GM19397 (cell line): ENCODE measurements around the gene ESF1.
A peak's percentile ranks its signal among the peaks of the same experiment; 100 is the strongest.

ENCODE experiments used
- ATAC-seq: cut with Tn5 transposase; IDR thresholded peaks from one replicate; pipeline ENCODE4 v1.9.1; 2021; ENCODE audit warnings: mild to moderate bottlenecking, moderate library complexity; ENCODE audit not compliant: unreplicated experiment

Gene ESF1, protein sequence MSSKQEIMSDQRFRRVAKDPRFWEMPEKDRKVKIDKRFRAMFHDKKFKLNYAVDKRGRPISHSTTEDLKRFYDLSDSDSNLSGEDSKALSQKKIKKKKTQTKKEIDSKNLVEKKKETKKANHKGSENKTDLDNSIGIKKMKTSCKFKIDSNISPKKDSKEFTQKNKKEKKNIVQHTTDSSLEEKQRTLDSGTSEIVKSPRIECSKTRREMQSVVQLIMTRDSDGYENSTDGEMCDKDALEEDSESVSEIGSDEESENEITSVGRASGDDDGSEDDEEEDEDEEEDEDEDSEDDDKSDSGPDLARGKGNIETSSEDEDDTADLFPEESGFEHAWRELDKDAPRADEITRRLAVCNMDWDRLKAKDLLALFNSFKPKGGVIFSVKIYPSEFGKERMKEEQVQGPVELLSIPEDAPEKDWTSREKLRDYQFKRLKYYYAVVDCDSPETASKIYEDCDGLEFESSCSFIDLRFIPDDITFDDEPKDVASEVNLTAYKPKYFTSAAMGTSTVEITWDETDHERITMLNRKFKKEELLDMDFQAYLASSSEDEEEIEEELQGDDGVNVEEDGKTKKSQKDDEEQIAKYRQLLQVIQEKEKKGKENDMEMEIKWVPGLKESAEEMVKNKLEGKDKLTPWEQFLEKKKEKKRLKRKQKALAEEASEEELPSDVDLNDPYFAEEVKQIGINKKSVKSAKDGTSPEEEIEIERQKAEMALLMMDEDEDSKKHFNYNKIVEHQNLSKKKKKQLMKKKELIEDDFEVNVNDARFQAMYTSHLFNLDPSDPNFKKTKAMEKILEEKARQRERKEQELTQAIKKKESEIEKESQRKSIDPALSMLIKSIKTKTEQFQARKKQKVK

DNA sequence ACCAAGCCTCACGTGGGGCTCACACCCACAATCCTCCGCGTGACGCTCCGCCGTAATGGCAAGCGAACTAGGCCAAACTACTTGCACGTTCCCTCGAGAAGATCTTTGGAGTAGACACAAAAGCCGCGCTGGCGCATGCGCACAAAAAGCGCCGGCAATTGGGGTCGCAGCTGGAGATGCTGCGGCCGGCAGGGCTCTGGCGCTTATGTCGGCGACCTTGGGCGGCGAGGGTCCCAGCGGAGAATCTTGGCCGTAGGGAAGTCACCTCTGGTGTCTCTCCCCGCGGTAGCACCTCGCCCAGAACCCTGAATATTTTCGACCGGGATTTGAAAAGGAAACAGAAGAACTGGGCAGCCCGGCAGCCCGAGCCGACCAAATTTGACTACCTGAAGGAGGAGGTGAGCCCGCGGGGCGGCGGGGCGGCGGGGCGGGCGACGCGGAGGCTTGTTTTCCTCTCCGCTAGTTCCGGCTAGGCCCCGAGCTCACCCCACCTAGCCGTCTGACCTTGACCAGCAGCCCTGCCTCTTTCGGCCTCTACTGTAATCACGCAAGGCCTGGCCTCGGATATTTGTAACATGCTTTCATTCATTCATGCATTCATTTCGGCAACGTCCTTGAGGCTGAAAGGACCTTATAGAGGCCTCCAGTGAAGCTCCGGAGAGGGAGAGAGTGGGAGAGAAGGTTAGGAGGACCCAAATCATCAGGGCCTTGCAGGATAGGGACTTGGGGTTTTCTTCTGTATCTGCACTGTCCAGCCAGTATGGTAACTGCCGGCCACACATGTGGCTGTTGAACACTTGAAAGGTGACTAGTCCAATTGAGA is at the start of gene ESF1, which contains the start of gene NDUFAF5:
Gene ESF1 (minus strand): TSS at position 27 of the 823 bp plus-strand sequence. CDS start 1,779 bp downstream, outside the sequence.
Gene NDUFAF5 (plus strand): TSS at position 136 of the 823 bp plus-strand sequence. CDS start 41 bp downstream, at position 177.
- peak; percentile 99 for ATAC-seq

DNA sequence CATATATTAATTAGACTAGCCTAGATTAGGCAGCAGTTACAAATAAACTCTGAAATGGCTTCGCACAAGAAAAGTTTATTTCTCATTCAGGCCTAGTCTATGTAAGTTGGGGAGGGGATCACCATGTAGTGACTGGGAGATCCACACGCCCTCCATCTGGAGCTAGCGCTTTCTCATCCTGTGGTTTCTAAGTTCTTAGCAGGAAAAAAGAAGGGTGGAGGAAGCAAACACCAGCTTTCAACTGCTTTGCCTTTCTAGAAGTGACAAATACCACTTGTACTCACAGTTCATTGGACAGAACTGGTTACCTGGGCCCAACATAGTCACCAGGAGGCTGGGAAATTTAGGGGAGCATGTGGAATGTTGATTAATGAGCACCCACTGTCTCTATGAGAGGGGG is 46.8 kb upstream of the ESF1 start:
- no peak for ATAC-seq

DNA sequence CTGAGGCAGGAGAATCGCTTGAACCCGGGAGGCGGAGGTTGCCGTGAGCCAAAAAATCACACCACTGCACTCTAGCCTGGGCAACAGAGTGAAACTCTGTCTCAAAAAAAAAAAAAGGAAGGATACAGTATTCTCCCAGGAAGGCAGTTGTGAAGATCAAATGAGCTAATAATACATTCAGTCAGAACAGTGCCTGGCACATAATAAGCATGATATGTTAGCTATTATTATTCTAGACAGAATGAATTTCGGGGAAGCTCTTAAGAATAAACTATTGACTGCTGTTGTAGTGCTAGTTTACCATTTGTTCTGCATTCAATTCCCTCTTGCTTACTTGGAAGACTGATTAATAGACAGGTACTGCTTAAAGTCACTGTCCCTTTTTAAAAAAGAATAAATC is 40.7 kb upstream of the ESF1 start:
- no peak for ATAC-seq

DNA sequence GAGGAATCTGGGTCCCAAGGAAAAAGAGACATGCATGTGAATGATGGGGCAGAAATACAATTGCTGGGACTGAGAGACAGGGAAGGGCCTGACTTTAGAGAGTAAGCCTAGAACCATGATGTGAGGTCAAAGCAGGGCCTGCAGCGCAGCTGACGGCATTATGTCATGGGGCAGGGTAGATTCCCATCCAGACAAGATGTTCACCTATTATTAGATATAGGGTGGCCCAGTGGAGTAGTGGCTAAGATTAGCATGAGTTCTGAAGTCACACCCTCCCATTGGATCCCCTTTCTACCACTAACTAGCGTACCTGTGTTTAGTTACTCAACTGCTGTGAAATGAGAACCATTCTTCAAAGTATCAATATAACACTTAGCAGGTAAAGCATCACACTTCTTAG is 39.7 kb upstream of the ESF1 start:
- no peak for ATAC-seq

DNA sequence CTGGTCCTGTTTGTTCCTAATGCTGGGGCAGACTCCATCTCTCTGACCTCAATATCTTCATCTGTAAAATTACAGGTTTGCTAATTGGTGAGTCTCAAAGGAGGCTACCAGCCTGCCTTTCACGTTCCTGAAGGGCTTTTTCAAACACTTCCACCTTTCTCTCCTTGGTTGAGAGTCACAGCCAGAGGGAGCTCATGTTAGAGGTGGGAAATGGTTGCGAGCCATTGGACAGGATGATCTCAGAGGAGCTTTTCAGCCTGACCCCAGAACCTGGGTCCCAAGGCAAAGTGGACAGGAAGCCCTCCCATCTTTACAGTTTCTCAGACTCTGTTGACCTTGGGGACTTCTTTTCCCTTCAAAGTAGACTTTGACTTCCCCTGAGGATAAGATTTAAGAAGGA is 37.7 kb upstream of the ESF1 start:
- no peak for ATAC-seq

DNA sequence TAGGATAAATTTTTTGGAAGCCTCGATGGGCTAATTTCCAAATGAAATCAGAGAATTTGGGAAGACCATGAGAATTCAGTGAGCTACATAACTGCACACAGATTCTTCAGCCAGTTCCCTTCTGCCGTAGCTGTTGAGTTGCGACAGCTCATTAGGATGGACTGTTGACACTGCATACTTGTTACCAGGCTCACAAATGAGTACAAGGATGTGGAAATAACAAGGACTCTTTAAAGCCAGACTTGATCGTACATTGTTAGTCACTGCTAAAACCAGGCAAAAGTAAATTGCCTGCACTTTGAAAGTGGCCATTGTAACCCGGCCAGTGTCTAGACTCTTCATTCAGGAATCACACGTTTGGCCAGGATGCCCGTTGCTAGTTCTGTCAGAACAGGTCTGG is 37.2 kb upstream of the ESF1 start:
- no peak for ATAC-seq

DNA sequence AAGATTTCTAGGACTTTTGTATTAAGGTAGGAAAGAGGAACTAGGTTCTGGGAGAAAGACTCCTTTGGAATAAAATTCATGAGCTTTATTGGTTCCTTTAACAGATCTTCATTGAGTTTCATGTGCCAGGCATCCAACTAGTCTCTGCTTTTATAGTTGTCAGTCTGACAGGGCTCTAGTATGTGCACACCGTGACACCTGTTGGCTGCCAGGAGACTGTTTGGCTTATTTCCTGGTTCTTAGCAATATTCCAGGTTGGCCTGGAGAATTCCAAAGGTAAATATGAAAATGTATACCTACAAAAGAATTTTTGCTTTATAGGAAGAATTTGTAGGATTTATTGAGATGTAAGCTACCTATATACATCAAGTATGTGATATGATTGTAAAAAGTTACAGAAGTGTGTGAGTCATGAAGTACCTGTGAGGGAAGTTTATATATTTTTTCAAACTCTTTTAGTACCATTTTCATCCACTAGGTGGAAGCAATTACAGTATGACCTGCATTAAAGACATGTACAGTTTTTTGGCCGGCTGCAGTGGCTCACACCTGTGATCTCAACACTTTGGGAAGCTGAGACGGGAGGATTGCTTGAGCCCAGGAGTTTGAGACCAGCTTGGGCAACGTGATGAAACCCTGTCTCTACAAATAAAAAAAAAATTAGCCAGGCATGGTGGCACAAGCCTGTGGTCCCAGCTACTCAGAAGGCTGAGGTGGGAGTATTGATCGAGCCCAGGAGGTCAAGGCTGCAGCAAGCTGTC is 35.3 kb upstream of the ESF1 start:
- ATAC-seq, result peak; percentile 67

DNA sequence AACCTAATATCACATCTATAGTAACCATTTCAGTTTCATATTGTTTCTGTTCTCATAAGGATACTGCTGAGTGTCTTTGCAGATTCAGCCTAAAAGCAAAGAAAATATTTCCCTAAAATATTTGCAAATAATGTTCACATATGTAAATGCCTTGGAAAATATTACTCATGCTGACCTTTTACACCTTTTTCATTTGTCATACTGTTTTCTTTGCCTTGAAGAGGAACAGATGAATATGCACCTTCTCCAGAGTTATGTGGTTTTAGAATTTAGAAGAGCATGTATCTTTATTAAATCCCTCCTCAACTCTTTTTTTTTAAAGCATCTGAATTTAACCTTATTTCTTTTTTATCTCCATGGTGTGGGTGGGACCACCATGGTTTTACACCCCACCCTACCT is 32.6 kb upstream of the ESF1 start:
- ATAC-seq, result no peak

DNA sequence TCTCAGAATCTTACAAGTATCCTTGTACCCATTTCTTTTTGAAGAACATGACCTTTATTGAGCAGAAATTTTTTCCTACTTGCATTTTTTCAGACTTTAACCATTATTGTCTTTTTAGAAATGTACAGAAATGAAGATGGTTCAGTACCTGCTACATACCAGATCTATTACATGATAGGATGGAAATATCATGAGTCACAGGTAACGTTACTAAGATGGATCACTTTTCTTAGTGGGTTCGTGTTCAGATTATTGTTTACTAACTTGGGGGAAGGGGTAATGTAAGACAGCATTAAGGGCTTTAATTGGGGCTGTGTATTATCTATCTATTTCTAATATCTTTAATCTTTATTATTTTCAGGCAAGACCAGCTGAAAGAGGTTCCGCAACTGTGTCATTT is 32.0 kb upstream of the ESF1 start:
- ATAC-seq, result no peak

DNA sequence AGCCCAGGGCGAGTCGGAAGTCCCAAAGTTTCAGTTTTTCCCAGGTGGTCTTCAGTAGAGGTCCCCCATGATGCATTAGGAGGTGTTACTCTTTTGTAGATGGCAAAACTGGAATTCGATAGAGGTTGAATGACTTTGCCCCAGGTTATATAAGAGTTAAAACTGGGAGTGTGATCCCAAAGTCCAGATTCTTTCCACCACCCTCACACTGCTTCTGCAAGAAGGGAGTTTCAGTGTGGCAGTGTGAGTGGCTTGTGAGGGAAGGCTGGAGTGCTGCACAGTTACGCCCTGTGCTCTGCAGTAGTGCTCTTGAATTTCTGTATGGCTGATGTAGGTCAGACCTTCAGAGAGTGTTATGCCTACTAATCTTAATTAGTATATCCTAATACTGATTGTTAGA is 30.0 kb upstream of the ESF1 start:
- no peak for ATAC-seq

DNA sequence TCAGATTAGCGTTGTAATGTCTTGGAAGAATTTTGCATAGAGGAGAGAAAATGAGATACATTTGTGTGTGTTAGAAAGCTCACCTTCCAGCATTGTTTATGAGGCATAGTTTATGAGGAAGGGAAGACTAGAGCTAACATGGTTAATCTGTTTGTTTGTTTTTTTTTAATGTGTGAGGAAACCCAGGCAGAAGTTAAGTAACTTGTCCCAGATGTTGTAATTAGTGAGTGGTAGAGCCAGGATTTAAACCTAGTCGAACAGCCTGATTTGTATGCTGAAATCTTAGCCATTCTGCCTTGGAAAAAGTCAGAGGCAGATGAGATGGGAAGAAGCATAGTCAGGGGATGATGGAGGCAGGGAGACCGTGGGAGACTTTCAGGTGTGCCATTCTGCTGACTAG is 29.2 kb upstream of the ESF1 start:
- ATAC-seq, result no peak

DNA sequence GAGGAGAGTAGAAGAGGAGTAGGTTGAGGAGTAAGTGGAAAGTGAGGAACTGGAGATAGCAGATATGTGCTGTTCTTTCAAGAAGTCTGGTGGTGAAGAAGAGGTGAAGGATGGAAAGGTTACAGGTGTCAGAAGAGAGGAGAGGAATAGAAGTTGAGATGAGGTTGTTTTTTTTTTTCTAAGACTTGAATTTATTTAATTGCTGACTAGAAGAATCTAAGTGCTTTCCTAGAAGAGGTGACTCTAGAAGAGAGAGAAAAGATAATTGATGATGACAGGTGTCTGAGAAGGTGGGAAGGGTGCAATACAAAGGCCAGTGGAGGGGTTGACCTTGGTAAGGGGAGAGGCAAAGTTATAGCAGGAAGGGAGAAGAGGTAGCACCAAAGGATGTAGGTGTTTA is 25.7 kb upstream of the ESF1 start:
- ATAC-seq, result no peak

DNA sequence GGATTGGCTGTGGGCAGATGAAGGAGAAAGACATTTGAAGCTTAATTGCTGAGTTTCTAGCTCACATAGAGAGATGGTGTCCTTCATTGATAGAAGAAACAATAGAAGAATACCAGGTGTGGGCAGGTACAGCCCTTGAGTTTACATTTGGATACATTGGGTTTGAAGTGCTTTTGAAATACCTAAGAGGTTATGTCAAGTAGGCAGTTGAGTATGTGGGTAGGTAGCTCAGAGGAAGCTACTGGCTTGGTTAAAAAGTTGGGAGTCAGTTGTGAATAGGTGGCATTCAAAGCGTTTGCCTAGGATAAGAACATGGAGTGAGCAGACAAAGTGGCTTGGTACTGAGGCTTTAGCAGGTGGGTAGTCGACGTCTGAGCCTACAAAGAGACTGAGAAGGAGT is 25.1 kb upstream of the ESF1 start:
- no peak for ATAC-seq

DNA sequence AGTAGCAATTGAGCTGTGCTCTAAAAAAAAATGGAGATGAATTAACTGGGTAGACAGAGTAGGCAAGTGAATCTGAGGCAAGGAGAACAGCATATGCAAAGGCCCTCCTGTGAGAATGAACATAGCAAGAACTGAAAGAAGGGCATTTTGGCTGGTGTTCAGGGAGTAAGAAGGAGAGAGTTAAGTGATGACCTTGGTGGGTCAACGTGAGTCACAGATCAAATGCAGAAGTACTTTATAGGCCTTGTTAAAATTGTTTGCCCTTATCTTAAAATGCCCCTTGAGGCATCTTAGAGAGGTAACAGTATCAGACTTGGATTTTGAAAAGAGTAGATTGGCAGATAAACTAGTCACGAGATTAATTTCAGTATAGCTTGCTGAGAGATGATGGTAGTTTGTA is 24.7 kb upstream of the ESF1 start:
- no peak for ATAC-seq

DNA sequence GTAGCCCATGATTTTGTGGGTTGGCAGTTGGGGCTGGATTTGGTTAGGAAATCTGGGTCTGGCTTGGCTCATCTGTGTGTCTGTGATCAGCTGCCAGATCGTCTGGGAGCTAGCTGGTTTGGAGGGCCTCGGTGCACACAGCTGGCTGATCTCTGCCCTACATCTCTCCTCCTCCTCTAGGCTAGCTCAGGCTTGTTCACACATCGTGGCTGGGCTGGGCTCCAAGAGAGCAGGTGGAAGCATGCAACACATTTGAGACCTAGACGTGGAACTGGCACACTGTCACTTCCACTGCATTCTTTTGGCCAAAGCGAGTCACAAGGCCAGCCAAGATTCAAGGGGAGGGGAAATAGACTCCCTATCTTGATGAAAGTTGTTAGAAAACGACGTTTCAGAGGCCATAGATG is 16.0 kb upstream of the ESF1 start:
- ATAC-seq, result no peak

DNA sequence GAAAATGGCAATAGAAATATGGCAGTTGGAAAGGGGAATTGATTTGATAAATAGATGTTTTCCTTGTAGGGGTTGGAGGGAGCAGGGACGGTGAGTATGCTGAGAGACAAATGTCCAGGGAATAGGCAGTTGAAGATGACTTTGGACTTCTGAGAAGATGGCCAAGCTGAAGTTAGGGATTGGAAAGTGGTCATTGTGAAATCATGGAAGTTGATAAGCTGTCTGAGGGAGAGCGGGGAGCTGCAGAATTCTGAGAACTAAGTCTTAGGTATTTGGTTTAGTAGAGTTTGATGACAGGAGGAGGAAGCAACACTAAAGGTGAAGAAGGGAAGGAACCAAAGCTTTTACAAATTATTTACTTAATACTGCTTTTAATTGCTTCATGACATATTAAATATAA is 15.3 kb upstream of the ESF1 start:
- ATAC-seq, result no peak

DNA sequence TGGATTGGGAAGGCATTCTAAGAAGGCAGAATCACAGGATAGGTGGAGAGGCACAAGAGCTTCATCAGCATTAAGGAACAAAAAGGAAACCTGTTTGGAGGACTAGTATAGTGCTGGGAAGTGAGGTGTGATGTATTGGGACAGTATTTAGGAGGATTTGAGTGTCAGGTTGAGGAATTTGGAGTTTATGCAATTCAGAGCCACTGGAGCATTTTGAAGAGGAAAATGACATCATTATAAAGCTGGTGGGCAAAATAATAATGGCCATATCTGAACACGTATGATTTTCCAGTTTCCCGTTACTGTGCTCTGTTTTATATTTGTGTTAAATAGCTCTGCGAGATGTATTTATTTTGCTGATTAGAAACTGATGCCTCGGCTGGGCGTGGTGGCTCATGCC is 14.3 kb upstream of the ESF1 start:
- ATAC-seq, result no peak

DNA sequence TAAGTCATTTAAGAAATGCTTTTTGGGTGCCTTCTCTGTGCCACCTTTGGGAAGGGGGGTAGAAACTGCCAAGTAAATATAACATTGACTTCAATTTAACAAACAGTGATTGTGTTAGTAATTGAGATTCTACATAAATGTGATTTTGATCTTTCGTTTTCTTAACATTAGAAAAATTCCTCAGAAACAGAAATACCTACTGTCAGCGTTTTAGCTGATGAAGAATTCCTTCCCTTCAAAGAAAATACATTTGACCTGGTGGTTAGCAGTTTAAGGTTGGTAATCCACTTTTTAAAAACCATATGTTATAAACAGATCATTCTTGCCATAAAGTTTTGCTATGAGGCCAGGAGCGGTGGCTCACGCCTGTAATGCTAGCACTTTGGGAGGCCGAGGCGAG is 9.9 kb upstream of the ESF1 start:
- no peak for ATAC-seq

DNA sequence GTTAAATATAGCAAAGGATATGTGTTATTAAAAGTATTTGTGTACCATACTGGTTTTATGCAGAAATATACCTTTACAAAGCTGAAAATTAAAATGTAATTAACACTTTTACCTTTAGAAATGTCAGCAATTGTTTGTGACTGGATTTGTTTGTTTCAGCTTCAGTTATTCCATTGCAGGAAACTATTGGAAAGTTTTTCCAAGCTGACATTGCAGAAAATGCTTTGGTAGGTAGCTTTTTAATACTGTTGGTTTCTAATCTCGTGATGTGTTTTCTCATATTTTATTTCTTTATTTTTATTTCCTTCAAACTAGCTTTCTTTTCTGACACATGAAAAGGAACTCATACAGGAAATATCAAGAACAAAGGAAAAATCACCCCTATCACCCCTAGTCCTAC is 8.3 kb upstream of the ESF1 start:
- no peak for ATAC-seq
